Left lung (tissue), 10 donors: ENCODE measurements around the gene FOXD1. TPM values are rescaled to one million over a fixed set of nuclear protein-coding genes. Genes with fewer than 3 reads are reported as not detected.

Experiments
- ATAC-seq: fragments of 200-7000 bp; cut with Tn5 transposase; one replicate; pipeline ENCODE4 v1.9.1; 2020; ENCODE audit warnings: moderate library complexity
- DNase-seq, 4 donors: peaks; one replicate each; pipeline ENCODE4 v3.0.0-alpha.2; 2013 to 2020
- H3K27ac ChIP-seq, 2 donors: fragments of 200-600 bp; sonication (generic) in 1 of 2; one replicate each; pipeline versions ENCODE4 v1.5.0 to v1.8.0; 2020 to 2021
- H3K27me3 ChIP-seq, 2 donors: fragments of 200-600 bp; sonication (generic) in 1 of 2; one replicate each; pipeline versions ENCODE4 v1.5.0 to v1.8.0; 2020 to 2021
- H3K36me3 ChIP-seq, 2 donors: fragments of 200-600 bp; sonication (generic) in 1 of 2; one replicate each; pipeline versions ENCODE4 v1.5.0 to v1.8.0; 2020 to 2021
- H3K4me1 ChIP-seq, 2 donors: fragments of 200-600 bp; one replicate each; pipeline ENCODE4 v1.8.0; 2021
- H3K4me3 ChIP-seq, 2 donors: fragments of 200-600 bp; sonication (generic) in 1 of 2; one replicate each; pipeline versions ENCODE4 v1.5.0 to v1.8.0; 2020 to 2021; ENCODE audit warnings: mild to moderate bottlenecking in 1 of 2
- H3K9me3 ChIP-seq, 2 donors: fragments of 200-600 bp; sonication (generic) in 1 of 2; one replicate each; pipeline versions ENCODE4 v1.5.0 to v1.8.0; 2020 to 2021
- intact Hi-C, 2 donors: fragments of 100-400 bp; cut with DNase I; formaldehyde crosslinking; loops; one replicate each; pipeline versions ENCODE4 v1.11.2 to v1.14.2; 2022
- polyA plus RNA-seq, 6 donors: library from polyadenylated mRNA; unstranded; fragments of 120-200 nt; gene quantifications; one replicate each; pipeline ENCODE4 v1.2.1, GENCODE V29; 2013; ENCODE audit not compliant: insufficient read length in 6 of 6
- total RNA-seq, 2 donors: library from RNA; stranded (reverse); fragmentation: NEBNext Ultra II Directional; extraction: Animal tissue kit (Norgen Biotek cat#: 25700); gene quantifications; one replicate each; pipeline ENCODE4 v1.2.1, GENCODE V29; 2021
- TF ChIP-seq, protein P1 (sequence below), 2 donors: fragments of 200-600 bp; sonication (generic) in 1 of 2; IDR thresholded peaks; one replicate each; pipeline versions ENCODE4 v1.5.0 to v1.8.0; 2021; ENCODE audit warnings: antibody characterized with exemption in 2 of 2
- donor health status: DM: no; HTN: yes; CAD: no.
- donor health status: DM: no; HTN: no; CAD: no.

The FOXD1 gene
- total and polyA plus RNA-seq, 8 donors = 0.09 to 0.29 (median 0.10) TPM; not detected in 4

- intact Hi-C loops = no loop called here
- TF ChIP-seq, protein P1, sequence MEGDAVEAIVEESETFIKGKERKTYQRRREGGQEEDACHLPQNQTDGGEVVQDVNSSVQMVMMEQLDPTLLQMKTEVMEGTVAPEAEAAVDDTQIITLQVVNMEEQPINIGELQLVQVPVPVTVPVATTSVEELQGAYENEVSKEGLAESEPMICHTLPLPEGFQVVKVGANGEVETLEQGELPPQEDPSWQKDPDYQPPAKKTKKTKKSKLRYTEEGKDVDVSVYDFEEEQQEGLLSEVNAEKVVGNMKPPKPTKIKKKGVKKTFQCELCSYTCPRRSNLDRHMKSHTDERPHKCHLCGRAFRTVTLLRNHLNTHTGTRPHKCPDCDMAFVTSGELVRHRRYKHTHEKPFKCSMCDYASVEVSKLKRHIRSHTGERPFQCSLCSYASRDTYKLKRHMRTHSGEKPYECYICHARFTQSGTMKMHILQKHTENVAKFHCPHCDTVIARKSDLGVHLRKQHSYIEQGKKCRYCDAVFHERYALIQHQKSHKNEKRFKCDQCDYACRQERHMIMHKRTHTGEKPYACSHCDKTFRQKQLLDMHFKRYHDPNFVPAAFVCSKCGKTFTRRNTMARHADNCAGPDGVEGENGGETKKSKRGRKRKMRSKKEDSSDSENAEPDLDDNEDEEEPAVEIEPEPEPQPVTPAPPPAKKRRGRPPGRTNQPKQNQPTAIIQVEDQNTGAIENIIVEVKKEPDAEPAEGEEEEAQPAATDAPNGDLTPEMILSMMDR (IDR thresholded peaks at IDR 0.05) = no peak
- peaks cover 86 to 100% of the 10 kb centered on the region in 2 donors for H3K27me3 ChIP-seq
- no peak overlapping the region for H3K27ac ChIP-seq
- no peaks in the 10 kb centered on the region for H3K36me3 ChIP-seq
- no peaks in the 10 kb centered on the region for H3K9me3 ChIP-seq
- H3K4me1 ChIP-seq = peaks cover 0 to under 1% of the 10 kb centered on the region in 2 donors
- ATAC-seq = no peak
- DNase-seq = no peak
- H3K4me3 ChIP-seq = no peak overlapping the region
Measured at GRCh38 chr5:73431204-73431851, 17.2 kb downstream of the FOXD1 start.

GRCh38 chr5:73426034-73426433, 22.5 kb downstream of the FOXD1 start:
- no peak for DNase-seq
- Histone ChIP-seq H3K36me3 (no peaks in the 10 kb centered on the region), H3K27me3 (peaks cover 90 to 100% of the 10 kb centered on the region in 2 donors), H3K4me3 (no peak overlapping the region), H3K9me3 (no peaks in the 10 kb centered on the region), H3K4me1 (no peaks in the 10 kb centered on the region), H3K27ac (no peak overlapping the region)
- intact Hi-C loops = no loop called here
- TF ChIP-seq, protein P1 (IDR thresholded peaks at IDR 0.05) = no peak
- ATAC-seq = no peak

DNA sequence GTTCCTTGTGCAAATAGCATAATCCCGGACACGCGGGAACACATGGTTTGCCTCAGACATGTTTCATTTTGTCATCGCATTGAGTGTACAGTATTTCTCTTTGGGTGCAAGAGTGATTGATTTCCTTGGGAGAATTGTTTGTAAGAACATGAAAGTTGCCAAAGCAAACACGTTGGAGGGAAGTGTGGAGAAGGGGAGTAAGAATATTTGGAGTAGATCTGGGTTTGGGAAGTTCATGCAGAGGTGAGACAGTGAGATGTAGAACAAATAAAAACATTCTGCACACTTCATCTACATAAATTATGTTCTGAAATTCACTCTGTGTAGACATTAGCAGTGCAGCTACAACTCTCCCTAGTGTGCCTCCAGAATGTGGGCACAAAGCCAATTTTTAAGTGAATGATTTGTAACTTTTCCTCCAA, 24.0 kb downstream of the FOXD1 start:
- TF ChIP-seq, protein P1 (IDR thresholded peaks at IDR 0.05) = no peak
- H3K4me3 ChIP-seq = no peak overlapping the region
- peaks cover 5 to 8% of the 10 kb centered on the region in 2 donors for H3K4me1 ChIP-seq
- DNase-seq = no peak
- no peaks in the 10 kb centered on the region for H3K9me3 ChIP-seq
- intact Hi-C loops = no loop called here
- H3K27ac ChIP-seq = no peak overlapping the region
- peaks cover 91 to 100% of the 10 kb centered on the region in 2 donors for H3K27me3 ChIP-seq
- ATAC-seq = no peak
- no peaks in the 10 kb centered on the region for H3K36me3 ChIP-seq

DNA sequence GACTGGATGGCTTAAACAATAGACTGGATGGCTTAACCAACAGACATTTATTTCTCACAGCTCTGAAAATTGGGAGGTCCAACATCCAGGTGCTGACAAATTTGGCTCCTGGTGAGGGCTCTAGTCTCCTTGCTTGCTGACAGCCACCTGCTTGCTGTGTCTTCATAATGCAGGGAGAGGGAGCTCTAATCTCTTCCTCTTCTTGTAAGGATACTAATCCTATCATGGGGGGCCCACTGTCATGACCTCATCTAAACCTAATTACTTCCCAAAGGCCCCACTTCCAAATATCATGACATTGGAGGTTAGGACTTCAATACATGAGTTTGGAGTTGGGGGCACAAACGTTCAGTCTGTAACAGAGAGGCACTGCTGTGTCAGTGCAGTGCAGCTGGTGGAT, 26.4 kb downstream of the FOXD1 start:
- Histone ChIP-seq H3K36me3 (no peaks in the 10 kb centered on the region), H3K4me3 (no peak overlapping the region), H3K4me1 (peaks cover 8 to 12% of the 10 kb centered on the region in 2 donors), H3K9me3 (no peaks in the 10 kb centered on the region), H3K27me3 (peaks cover 98 to 100% of the 10 kb centered on the region in 2 donors), H3K27ac (no peak overlapping the region)
- TF ChIP-seq, protein P1 (IDR thresholded peaks at IDR 0.05) = no peak
- DNase-seq (no peak), ATAC-seq (no peak)
- intact Hi-C loops = no loop called here

DNA sequence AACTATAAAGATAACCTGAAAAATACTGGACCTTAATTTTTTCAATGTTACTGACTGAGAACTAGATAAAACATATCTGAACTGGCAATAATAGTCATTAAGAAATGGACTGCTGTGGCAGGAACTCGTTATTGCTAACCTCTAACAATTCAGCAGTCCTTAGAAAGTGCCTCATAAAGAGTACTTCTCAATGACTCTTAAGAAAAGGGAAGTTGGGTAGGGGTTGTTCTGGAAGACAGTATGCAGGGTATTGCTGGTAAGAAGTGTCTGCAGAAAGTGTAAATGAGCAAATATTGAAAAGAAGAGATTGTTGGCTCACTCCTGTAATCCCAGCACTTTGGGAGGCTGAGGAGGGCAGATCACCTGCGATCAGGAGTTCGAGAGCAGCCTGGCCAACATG, 27.9 kb downstream of the FOXD1 start:
- intact Hi-C loops = no loop called here
- no peak for DNase-seq
- TF ChIP-seq, protein P1 (IDR thresholded peaks at IDR 0.05) = no peak

More for the DNA sequence above, 27.9 kb downstream of the FOXD1 start:
- Histone ChIP-seq H3K36me3 (no peaks in the 10 kb centered on the region), H3K27ac (no peak overlapping the region), H3K4me1 (peaks cover 8 to 12% of the 10 kb centered on the region in 2 donors), H3K9me3 (no peaks in the 10 kb centered on the region), H3K4me3 (no peak overlapping the region), H3K27me3 (peaks cover 99 to 100% of the 10 kb centered on the region in 2 donors)
- ATAC-seq = no peak
